ENCODE measurements around the gene SNRPD2. TPM values are rescaled to one million over a fixed set of nuclear protein-coding genes. Genes with fewer than 3 reads are reported as not detected.

The SNRPD2 gene
- total RNA-seq, 6 experiments from 2014 or later = 79.7 to 92.5 (median 88.2) TPM

- H3K4me3 ChIP-seq = peak within 1 kb of the TSS; percentile 59 to 62 (median 61)
- intact Hi-C loops (cut with DNase I) = loop anchor here in 1 of 2 donors (10.0 kb wide), 1 partner anchor 114 kb away; no protein-coding TSS in a partner anchor
- DNase-seq = peak; percentile 62 to 68 (median 63)
- no peaks in the 10 kb centered on the region for H3K36me3 ChIP-seq
- H3K9me3 ChIP-seq = no peaks in the 10 kb centered on the region
- H3K27ac ChIP-seq = peak within 1 kb of the TSS in 1 of 3 donors; percentile 18
- H3K27me3 ChIP-seq = no peaks in the 10 kb centered on the region
- no peak for TF ChIP-seq POLR2A (IDR thresholded peaks at IDR 0.05)
- TF ChIP-seq, protein P1, sequence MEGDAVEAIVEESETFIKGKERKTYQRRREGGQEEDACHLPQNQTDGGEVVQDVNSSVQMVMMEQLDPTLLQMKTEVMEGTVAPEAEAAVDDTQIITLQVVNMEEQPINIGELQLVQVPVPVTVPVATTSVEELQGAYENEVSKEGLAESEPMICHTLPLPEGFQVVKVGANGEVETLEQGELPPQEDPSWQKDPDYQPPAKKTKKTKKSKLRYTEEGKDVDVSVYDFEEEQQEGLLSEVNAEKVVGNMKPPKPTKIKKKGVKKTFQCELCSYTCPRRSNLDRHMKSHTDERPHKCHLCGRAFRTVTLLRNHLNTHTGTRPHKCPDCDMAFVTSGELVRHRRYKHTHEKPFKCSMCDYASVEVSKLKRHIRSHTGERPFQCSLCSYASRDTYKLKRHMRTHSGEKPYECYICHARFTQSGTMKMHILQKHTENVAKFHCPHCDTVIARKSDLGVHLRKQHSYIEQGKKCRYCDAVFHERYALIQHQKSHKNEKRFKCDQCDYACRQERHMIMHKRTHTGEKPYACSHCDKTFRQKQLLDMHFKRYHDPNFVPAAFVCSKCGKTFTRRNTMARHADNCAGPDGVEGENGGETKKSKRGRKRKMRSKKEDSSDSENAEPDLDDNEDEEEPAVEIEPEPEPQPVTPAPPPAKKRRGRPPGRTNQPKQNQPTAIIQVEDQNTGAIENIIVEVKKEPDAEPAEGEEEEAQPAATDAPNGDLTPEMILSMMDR (IDR thresholded peaks at IDR 0.05) = peak in 2 of 4 donors; percentile 7 to 11
- WGBS (ENCODE audit: insufficient coverage, low coverage, low lambda C conversion rate, missing lambda C conversion rate) = 6% methylated on average over 27 of the region's 52 CpGs
- peak; percentile 37 to 64 (median 52) for ATAC-seq
- peaks cover 0 to 27% (median 15%) of the 10 kb centered on the region in 4 donors for H3K4me1 ChIP-seq
Measured at GRCh38 chr19:45638930-45639729, 52.6 kb downstream of the SNRPD2 start, which contains the start of gene EML2. TSS of gene EML2 (minus strand) at chr19:45639397. CDS start at chr19:45639376, 21 bp downstream.

DNA sequence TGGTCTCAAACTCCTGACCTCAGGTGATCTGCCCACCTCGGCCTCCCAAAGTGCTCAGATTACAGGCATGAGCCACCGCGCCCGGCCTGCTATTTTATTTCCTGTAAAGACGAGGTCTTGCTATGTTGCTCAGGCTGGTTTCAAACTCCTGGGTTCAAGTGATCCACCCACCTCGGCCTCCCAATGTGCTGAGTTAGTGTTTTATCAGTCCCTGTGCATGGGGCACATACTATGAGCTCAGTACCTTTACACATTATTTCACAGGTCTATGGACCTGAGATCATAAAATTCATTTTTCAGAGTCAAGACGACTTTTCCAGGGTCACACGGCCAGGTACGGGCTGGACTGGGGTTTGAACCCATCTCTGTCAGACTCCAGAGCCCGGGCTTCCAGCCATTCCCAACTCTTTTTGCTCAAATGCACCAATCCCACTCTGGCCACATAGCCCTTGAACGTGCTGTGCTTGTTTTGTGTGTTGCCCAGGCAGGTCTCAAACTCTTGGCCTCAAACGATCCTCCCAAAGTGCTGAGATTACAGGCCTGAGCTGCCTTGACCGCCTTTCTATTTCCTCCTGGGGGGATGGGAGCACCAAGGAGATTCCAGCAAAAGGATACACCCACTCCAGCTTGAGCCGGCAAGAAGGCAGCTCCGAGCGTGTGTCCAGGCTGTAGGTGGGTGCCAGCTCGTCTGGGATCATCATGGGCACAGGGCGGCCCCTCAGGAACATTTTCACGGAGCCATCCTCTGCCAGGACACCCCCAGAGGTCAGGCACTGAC, 53.7 kb downstream of the SNRPD2 start:
- intact Hi-C loops (cut with DNase I) = loop anchor here in 1 of 2 donors (10.0 kb wide), 1 partner anchor 113 kb away; no protein-coding TSS in a partner anchor
- no peak for DNase-seq
- ATAC-seq = no peak
- H3K36me3 ChIP-seq = no peaks in the 10 kb centered on the region
- WGBS (ENCODE audit: insufficient coverage, low coverage, low lambda C conversion rate, missing lambda C conversion rate) = 81% methylated on average over 12 of the region's 19 CpGs
- peak overlapping the region in 2 of 3 donors; percentile 61 to 62 for H3K4me3 ChIP-seq
- H3K9me3 ChIP-seq = no peaks in the 10 kb centered on the region
- no peak overlapping the region for H3K27ac ChIP-seq
- TF ChIP-seq POLR2A (IDR thresholded peaks at IDR 0.05) = no peak
- TF ChIP-seq, protein P1 (IDR thresholded peaks at IDR 0.05) = no peak
- peaks cover 0 to 26% (median 13%) of the 10 kb centered on the region in 4 donors for H3K4me1 ChIP-seq
- H3K27me3 ChIP-seq = no peaks in the 10 kb centered on the region

MicroRNA genes within 50 kb of the gene (microRNA counts, 767-probe panel; counts per million panel counts)
- microRNA hsa-miR-330-3p = 237 counts per million
- 237 counts per million for microRNA hsa-miR-330-5p
- microRNA hsa-miR-642a-5p = 237 counts per million
- microRNA hsa-miR-642b-3p = 237 counts per million

Small RNA genes lying within 50 kb of the gene (microRNA-seq; reads per million reads assigned to microRNA genes)
- gene MIR330 (31.2 to 43.8 reads per million in 2 donors), gene MIR642A (0 reads per million in 2 donors), gene MIR642B (0 reads per million in 2 donors)

Small RNA genes lying within 50 kb of the gene (small RNA-seq; reads per million reads assigned to genes)
- gene MIR642A (0 reads per million in 2 experiments), gene RN7SL836P (0.39 to 0.78 reads per million in 2 experiments)

Other genes with a start within 250 kb of the SNRPD2 start
- gene FOSB, start 224.0 kb downstream of the SNRPD2 start, total RNA-seq = 1 to 10 TPM in 1 of 6 experiments, under 1 TPM in 5; 0.19 to 1.2 (median 0.44) TPM
- gene RTN2, start 194.9 kb downstream of the SNRPD2 start, total RNA-seq = 1 to 10 TPM; 1.5 to 7.2 (median 2.9) TPM
- gene PPM1N, start 193.5 kb downstream of the SNRPD2 start, total RNA-seq = 1 to 10 TPM in 2 of 6 experiments, under 1 TPM in 3, not detected in 1; 0.32 to 2.0 (median 0.51) TPM
- gene VASP, start 184.5 kb downstream of the SNRPD2 start, total RNA-seq = 10 to 100 TPM; 19.4 to 64.1 (median 30.6) TPM
- 10 to 100 TPM in 2 of 6 experiments, 1 to 10 TPM in 4; 6.7 to 18.1 (median 8.1) TPM for gene OPA3, start 107.2 kb downstream of the SNRPD2 start, total RNA-seq
- 1 to 10 TPM in 4 of 6 experiments, under 1 TPM in 2; 0.83 to 3.1 (median 1.3) TPM for gene GPR4, start 89.7 kb downstream of the SNRPD2 start, total RNA-seq
- gene EML2, start 52.6 kb downstream of the SNRPD2 start, total RNA-seq = 10 to 100 TPM; 12.6 to 19.7 (median 13.8) TPM
- under 1 TPM in 4 of 6 experiments, not detected in 2; 0.07 to 0.23 (median 0.18) TPM for gene GIPR, start 23.7 kb downstream of the SNRPD2 start, total RNA-seq
- gene QPCTL, start 713 bp upstream of the SNRPD2 start, total RNA-seq = 1 to 10 TPM; 4.4 to 6.9 (median 5.9) TPM
- gene FBXO46, start 38.9 kb upstream of the SNRPD2 start, total RNA-seq = 10 to 100 TPM in 1 of 6 experiments, 1 to 10 TPM in 5; 5.6 to 12.4 (median 7.4) TPM
- gene MEIOSIN, start 41.5 kb upstream of the SNRPD2 start, total RNA-seq = under 1 TPM in 1 of 6 experiments, not detected in 5; 0.24 TPM
- 10 to 100 TPM in 3 of 6 experiments, 1 to 10 TPM in 3; 7.8 to 11.6 (median 9.5) TPM for gene SIX5, start 77.3 kb upstream of the SNRPD2 start, total RNA-seq
- gene DMPK, start 90.5 kb upstream of the SNRPD2 start, total RNA-seq = 10 to 100 TPM in 1 of 6 experiments, 1 to 10 TPM in 5; 4.3 to 14.9 (median 8.7) TPM
- 10 to 100 TPM in 4 of 6 experiments, 1 to 10 TPM in 2; 8.3 to 14.3 (median 11.9) TPM for gene DMWD, start 100.9 kb upstream of the SNRPD2 start, total RNA-seq
- gene RSPH6A, start 123.4 kb upstream of the SNRPD2 start, total RNA-seq = not detected
- 10 to 100 TPM; 31.1 to 50.1 (median 42.0) TPM for gene SYMPK, start 171.2 kb upstream of the SNRPD2 start, total RNA-seq
- gene FOXA3, start 172.4 kb upstream of the SNRPD2 start, total RNA-seq = 10 to 100 TPM; 18.2 to 36.1 (median 25.3) TPM
- 10 to 100 TPM; 12.8 to 21.5 (median 15.5) TPM for gene IRF2BP1, start 194.2 kb upstream of the SNRPD2 start, total RNA-seq
- 1 to 10 TPM; 2.5 to 5.2 (median 3.9) TPM for gene MYPOP, start 210.7 kb upstream of the SNRPD2 start, total RNA-seq
- gene NANOS2, start 222.8 kb upstream of the SNRPD2 start, total RNA-seq = not detected